ENCODE measurements around the gene R3HDM2. TPM values are rescaled to one million over a fixed set of nuclear protein-coding genes. Genes with fewer than 3 reads are reported as not detected.

R3HDM2 gene
- total RNA-seq, 1 donor from 2014 or later: 30.2 TPM

GRCh38 chr12:57214398-57214781 lies 216.5 kb downstream of the R3HDM2 start:
- peak; percentile 25 for ATAC-seq

GRCh38 chr12:57213763-57214397 lies 217.0 kb downstream of the R3HDM2 start:
- ATAC-seq: no peak

- peak; percentile 73 for ATAC-seq
Measured at GRCh38 chr12:57213058-57213715, 217.7 kb downstream of the R3HDM2 start.

- ATAC-seq: no peak
Measured at GRCh38 chr12:57212701-57213057, 218.2 kb downstream of the R3HDM2 start.

GRCh38 chr12:57211791-57212700 lies 218.8 kb downstream of the R3HDM2 start:
- ATAC-seq: no peak

GRCh38 chr12:57210926-57211692 lies 219.7 kb downstream of the R3HDM2 start:
- ATAC-seq: no peak

GRCh38 chr12:57210461-57210860 lies 220.4 kb downstream of the R3HDM2 start:
- no peak for ATAC-seq

GRCh38 chr12:57209916-57210315 lies 220.9 kb downstream of the R3HDM2 start:
- no peak for ATAC-seq

- ATAC-seq: no peak
Measured at GRCh38 chr12:57208631-57209282, 222.1 kb downstream of the R3HDM2 start.

GRCh38 chr12:57207731-57208630 lies 222.9 kb downstream of the R3HDM2 start:
- ATAC-seq: no peak

GRCh38 chr12:57205931-57206330 lies 224.9 kb downstream of the R3HDM2 start:
- ATAC-seq: no peak

GRCh38 chr12:57205186-57205585 lies 225.7 kb downstream of the R3HDM2 start:
- ATAC-seq: no peak

GRCh38 chr12:57204454-57204853 lies 226.4 kb downstream of the R3HDM2 start:
- no peak for ATAC-seq

- no peak for ATAC-seq
Measured at GRCh38 chr12:57203791-57204190, 227.1 kb downstream of the R3HDM2 start.

Other genes with a start within 250 kb of the R3HDM2 start
- 6.7 TPM for gene NXPH4, start 214.2 kb downstream of the R3HDM2 start, total RNA-seq
- gene SHMT2, start 201.3 kb downstream of the R3HDM2 start, total RNA-seq: 126 TPM
- gene STAC3, start 179.9 kb downstream of the R3HDM2 start, total RNA-seq: 1.1 TPM
- not detected for gene INHBC, start 3.7 kb upstream of the R3HDM2 start, total RNA-seq
- not detected for gene INHBE, start 24.3 kb upstream of the R3HDM2 start, total RNA-seq
- gene GLI1, start 28.7 kb upstream of the R3HDM2 start, total RNA-seq: 0.72 TPM
- gene ARHGAP9, start 48.8 kb upstream of the R3HDM2 start, total RNA-seq: 2.0 TPM
- gene MARS1, start 57.0 kb upstream of the R3HDM2 start, total RNA-seq: 130 TPM
- 34.8 TPM for gene DDIT3, start 89.5 kb upstream of the R3HDM2 start, total RNA-seq
- gene MBD6, start 91.8 kb upstream of the R3HDM2 start, total RNA-seq: 50.5 TPM
- gene DCTN2, start 116.1 kb upstream of the R3HDM2 start, total RNA-seq: 105 TPM
- gene KIF5A, start 119.0 kb upstream of the R3HDM2 start, total RNA-seq: 0.16 TPM
- 35.8 TPM for gene PIP4K2C, start 160.1 kb upstream of the R3HDM2 start, total RNA-seq
- gene DTX3, start 173.8 kb upstream of the R3HDM2 start, total RNA-seq: 4.1 TPM
- gene ARHGEF25, start 180.4 kb upstream of the R3HDM2 start, total RNA-seq: 1.5 TPM
- gene B4GALNT1, start 202.2 kb upstream of the R3HDM2 start, total RNA-seq: 0.04 TPM